ENCODE measurements around the gene MED28.

Gene MED28

GRCh38 chr4:17667653-17668201, 53.3 kb downstream of the MED28 start:
- DNase-seq, result no peak

GRCh38 chr4:17670423-17670822, 56.0 kb downstream of the MED28 start:
- no peak for DNase-seq

DNA sequence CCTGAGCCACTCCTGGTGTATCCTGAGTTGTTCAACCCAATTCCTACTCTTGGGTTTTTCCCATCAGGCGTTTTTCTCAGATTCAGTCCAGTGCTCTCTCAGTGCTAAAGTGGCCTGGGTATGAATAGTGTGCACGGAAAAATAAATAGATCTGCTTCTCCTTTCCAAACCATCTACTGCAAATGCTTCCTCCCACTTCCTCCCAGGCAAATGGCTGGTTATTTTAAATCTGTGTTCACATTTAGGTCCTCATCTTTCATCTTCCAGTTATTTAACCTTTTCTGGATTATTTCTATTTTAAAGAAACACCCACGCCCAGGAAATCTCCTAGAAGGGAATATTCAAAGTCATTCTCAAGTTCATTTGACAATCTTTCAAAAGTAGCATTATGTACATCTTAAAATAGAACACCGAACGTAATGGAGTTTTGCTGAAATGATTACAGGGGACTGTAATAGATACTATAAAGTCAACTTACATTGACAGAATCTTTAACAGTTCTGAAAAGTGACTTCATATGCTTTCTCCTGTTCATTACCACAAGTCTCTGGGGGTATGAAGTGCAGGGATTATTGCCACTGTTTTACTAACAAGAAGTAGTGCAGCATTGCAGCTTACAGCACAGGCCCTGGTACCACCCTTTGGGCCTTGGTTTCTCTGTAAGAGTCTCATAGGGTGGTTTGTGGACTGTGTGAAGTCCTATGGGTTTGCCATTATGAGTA, 66.3 kb downstream of the MED28 start:
- DNase-seq, result no peak

DNA sequence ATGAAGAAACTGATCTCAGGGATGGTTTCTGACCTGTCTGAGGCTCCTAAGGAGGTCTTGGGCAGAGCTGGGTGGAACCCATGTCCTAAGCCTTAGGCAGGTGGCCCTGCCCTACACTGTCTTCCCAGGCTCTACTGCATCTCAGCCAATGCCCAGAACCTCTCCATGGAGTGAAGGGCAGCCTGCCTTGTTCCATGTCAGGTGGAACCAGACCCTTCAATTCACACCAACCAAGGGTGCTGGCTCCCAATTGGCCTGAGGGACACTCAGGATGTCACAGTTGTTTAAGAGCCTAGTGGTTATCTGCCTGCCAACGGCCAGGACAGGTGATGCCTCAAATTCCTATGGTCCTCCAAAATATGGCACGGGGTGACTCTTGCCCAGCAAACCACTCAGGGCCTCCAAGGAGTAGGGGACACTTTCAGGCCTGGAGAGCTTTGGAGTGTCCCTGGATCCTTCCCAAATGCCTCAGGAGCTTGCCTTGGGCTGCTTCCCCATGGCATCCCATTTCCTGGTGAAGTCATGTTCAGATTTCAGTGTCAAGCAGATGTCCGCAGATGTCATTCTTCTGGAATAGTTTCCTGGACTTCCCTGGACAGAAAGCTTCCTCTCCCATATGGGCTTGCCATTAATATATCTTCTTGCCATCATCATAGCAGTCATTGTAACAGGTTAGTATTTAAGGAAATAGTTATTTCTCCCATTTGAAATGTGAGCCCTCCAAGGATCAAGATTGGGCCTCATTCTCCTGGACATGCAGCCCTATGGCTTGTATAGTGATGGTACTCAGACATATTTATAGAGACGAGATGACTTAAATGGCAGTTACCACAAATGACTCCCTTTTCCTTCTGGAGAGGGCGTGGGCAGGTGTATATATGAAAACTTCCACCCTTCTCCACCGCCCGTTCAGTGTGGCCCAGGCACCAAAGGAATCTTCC, 67.1 kb downstream of the MED28 start:
- DNase-seq, result no peak

DNA sequence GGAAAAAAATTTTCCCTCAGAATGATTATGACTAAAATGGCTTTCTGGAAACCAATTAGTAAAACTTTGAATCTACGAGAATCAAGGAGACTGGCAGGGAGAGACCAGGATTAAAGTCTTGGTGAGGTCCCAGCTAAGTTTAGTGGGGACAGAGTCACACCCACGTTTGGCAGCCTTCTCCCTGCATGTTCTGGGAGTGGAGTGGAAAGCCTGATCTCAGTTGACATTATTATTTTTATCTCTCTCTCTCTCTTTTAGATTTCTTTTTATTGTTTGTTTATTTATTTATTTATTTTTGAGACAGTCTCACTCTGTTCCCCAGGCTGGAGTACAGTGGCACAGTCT, 67.8 kb downstream of the MED28 start:
- DNase-seq, result no peak
